ENCODE measurements around the gene MYPOP.
A peak's percentile ranks its signal among the peaks of the same experiment; 100 is the strongest.
"Not testable (repeated sequence)": the region's sequence is repeated elsewhere in the genome, so short reads cannot be mapped to it uniquely, and the experiment has no call there.

MYPOP gene

DNA sequence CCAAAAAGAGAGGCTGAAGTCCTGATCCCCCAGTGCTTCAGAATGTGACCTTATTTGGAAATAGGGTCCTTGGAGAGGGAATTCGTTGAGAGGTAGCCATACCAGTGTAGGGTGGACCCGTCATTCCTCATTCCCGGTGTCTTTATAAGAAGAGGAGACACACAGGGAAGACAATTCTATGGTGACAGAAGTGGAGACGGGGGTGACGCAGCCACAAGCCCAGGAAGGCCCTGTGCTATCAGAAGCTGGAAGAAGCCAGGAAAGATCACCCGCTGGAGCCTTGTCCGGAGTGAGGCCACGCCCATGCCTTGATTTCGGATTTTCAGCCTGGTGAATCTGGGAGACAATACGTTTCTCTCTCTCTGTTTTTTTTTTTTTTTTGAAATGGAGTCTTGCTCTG is 2.6 kb upstream of the MYPOP start:
- Histone ChIP-seq H3K9ac (ENCODE audit: low read length) (no peak overlapping the region), H3K4me3 (ENCODE audit: low read depth in 1 of 2, low read length in 2 of 2) (no peak overlapping the region), H3K9me3 (ENCODE audit: low read length) (no peaks in the 10 kb centered on the region), H3K27ac (ENCODE audit: low read depth, low read length) (no peak overlapping the region), H3K4me1 (ENCODE audit: insufficient read depth, low read length) (peaks cover 15% of the 10 kb centered on the region), H3K36me3 (ENCODE audit: insufficient read depth, low read length) (peaks cover under 1% of the 10 kb centered on the region), H3K27me3 (ENCODE audit: control insufficient read depth in 1 of 2, insufficient read depth in 2 of 2, low read length in 2 of 2) (no peaks in the 10 kb centered on the region)

DNA sequence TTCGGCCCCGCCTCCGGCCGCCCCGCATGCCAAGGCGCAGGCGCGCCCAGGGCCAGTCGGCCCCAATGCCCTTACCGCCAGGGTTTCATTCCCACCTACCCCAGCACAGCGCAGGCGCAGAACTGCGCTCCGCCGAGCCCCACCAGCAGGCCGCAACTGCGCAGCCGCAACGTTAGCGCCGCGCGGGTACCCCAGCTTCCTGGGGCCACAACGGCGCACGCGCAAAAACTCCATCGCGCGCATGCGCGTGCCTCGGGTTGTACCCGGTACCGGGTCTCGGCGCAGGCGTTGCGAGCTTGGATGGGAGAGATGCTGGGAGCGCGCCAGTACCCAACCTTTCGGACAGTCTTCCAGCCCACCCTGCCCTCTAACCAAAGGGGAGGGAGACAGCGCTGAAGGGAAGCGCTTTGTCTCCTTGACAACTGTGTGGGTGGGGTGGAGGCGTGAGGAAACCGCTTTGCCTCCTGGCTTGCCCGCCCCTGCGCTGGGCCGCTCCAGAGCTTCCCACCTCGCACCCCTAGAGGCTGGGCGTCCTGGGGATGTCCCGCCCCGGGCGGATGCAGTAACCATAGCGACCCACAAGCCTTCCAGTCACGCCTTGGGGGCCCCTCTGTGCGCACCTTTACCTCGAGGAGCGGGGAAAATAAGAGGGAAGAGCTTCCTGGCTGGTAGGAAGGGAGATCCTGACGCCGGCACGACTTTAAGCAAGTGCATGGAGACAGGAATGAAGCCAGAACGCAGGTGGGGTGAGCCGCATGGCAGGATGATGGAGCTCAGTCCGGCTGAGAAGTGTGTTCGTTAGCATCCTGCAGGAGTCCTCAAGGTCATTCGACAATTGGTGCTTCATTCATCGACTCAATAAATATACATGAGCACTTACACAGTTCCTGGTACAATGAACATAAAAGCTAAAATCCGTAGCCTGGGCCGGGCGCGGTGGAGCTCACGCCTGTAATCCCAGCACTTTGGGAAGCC is 525 bp upstream of the MYPOP start:
- H3K27me3 ChIP-seq (ENCODE audit: control insufficient read depth in 1 of 2, insufficient read depth in 2 of 2, low read length in 2 of 2): no peaks in the 10 kb centered on the region
- peaks cover 16% of the 10 kb centered on the region for H3K36me3 ChIP-seq (ENCODE audit: insufficient read depth, low read length)
- H3K4me1 ChIP-seq (ENCODE audit: insufficient read depth, low read length): peaks cover 16% of the 10 kb centered on the region
- H3K27ac ChIP-seq (ENCODE audit: low read depth, low read length): peak overlapping the region; percentile 80
- no peaks in the 10 kb centered on the region for H3K9me3 ChIP-seq (ENCODE audit: low read length)
- H3K4me3 ChIP-seq (ENCODE audit: low read depth in 1 of 2, low read length in 2 of 2): peak overlapping the region; percentile 77 to 88
- peak overlapping the region; percentile 44 for H3K9ac ChIP-seq (ENCODE audit: low read length)

- Histone ChIP-seq H3K27ac (ENCODE audit: low read depth, low read length) (no peak overlapping the region), H3K4me3 (ENCODE audit: low read depth in 1 of 2, low read length in 2 of 2) (peak overlapping the region; percentile 47 to 88), H3K36me3 (ENCODE audit: insufficient read depth, low read length) (peaks cover 16% of the 10 kb centered on the region), H3K9ac (ENCODE audit: low read length) (no peak overlapping the region), H3K4me1 (ENCODE audit: insufficient read depth, low read length) (peaks cover 16% of the 10 kb centered on the region), H3K9me3 (ENCODE audit: low read length) (no peaks in the 10 kb centered on the region), H3K27me3 (ENCODE audit: control insufficient read depth in 1 of 2, insufficient read depth in 2 of 2, low read length in 2 of 2) (no peaks in the 10 kb centered on the region)
Measured at GRCh38 chr19:45901432-45901911, 941 bp downstream of the MYPOP start.

DNA sequence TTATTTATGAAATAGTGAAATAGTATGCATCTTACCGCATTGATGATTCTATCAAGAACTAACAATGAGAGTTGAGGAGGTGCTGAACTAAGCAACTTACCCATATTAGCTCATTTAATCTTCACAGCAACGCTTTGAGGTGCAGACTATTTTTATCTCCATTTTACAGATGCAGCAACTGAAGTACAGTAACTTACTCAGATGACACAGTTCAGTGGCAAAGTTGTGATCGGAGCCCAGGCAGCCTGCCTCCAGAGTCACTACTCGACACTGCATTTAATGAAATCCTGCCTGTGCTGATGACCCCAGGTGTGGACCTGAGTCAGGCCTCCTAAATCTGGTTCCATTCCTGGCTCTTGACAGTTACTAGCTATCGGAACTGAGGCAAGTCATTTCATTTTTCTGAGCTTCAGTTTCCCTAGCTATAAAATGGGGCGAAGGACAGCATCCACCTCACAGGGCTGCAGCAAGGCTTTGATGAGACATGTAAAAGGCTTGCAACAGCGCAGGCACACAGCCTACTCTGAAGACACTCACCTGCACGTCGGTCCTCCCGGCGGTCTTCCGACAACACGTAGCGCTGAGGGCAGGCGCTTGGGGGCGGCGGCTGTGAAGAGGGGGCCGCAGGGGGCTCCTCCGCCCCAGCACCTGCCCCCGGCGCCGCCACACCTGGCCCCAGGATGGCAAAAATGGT is 1.5 kb downstream of the MYPOP start:
- no peak overlapping the region for H3K9ac ChIP-seq (ENCODE audit: low read length)
- H3K27ac ChIP-seq (ENCODE audit: low read depth, low read length): no peak overlapping the region

GRCh38 chr19:45899919-45900589 is 2.4 kb downstream of the MYPOP start:
- no peak overlapping the region for H3K4me3 ChIP-seq (ENCODE audit: low read depth in 1 of 2, low read length in 2 of 2)
- H3K4me1 ChIP-seq (ENCODE audit: insufficient read depth, low read length): peaks cover 16% of the 10 kb centered on the region
- H3K9me3 ChIP-seq (ENCODE audit: low read length): no peaks in the 10 kb centered on the region
- H3K27ac ChIP-seq (ENCODE audit: low read depth, low read length): no peak overlapping the region
- H3K27me3 ChIP-seq (ENCODE audit: control insufficient read depth in 1 of 2, insufficient read depth in 2 of 2, low read length in 2 of 2): no peaks in the 10 kb centered on the region
- H3K36me3 ChIP-seq (ENCODE audit: insufficient read depth, low read length): peaks cover 16% of the 10 kb centered on the region
- H3K9ac ChIP-seq (ENCODE audit: low read length): no peak overlapping the region

More for the DNA sequence above, 1.5 kb downstream of the MYPOP start:
- peaks cover 16% of the 10 kb centered on the region for H3K4me1 ChIP-seq (ENCODE audit: insufficient read depth, low read length)
- peaks cover 16% of the 10 kb centered on the region for H3K36me3 ChIP-seq (ENCODE audit: insufficient read depth, low read length)
- H3K27me3 ChIP-seq (ENCODE audit: control insufficient read depth in 1 of 2, insufficient read depth in 2 of 2, low read length in 2 of 2): no peaks in the 10 kb centered on the region
- H3K4me3 ChIP-seq (ENCODE audit: low read depth in 1 of 2, low read length in 2 of 2): peak overlapping the region; percentile 47 to 88
- no peaks in the 10 kb centered on the region for H3K9me3 ChIP-seq (ENCODE audit: low read length)

DNA sequence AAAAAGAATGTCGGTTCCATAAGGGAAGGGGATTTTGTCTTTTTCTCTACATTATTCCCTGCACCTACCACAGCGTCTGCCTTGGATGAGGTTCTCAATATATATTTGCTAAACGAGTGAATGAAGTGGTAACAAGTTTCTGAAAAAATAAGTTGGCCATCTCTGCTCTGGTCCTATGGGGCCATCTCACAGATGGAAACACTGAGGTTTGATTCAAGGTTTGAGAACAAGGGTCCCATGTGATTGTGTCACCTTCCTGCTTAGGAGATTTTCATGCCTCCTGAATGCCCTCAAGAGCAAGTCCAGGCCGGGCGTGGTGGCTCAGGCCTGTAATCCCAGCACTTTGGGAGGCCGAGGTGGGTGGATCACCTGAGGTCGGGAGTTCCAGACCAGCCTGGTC is 3.2 kb downstream of the MYPOP start:
- H3K9ac ChIP-seq (ENCODE audit: low read length): no peak overlapping the region
- no peaks in the 10 kb centered on the region for H3K27me3 ChIP-seq (ENCODE audit: control insufficient read depth in 1 of 2, insufficient read depth in 2 of 2, low read length in 2 of 2)
- H3K27ac ChIP-seq (ENCODE audit: low read depth, low read length): no peak overlapping the region
- H3K9me3 ChIP-seq (ENCODE audit: low read length): no peaks in the 10 kb centered on the region
- H3K4me1 ChIP-seq (ENCODE audit: insufficient read depth, low read length): peaks cover 16% of the 10 kb centered on the region
- H3K4me3 ChIP-seq (ENCODE audit: low read depth in 1 of 2, low read length in 2 of 2): no peak overlapping the region
- peaks cover 16% of the 10 kb centered on the region for H3K36me3 ChIP-seq (ENCODE audit: insufficient read depth, low read length)

DNA sequence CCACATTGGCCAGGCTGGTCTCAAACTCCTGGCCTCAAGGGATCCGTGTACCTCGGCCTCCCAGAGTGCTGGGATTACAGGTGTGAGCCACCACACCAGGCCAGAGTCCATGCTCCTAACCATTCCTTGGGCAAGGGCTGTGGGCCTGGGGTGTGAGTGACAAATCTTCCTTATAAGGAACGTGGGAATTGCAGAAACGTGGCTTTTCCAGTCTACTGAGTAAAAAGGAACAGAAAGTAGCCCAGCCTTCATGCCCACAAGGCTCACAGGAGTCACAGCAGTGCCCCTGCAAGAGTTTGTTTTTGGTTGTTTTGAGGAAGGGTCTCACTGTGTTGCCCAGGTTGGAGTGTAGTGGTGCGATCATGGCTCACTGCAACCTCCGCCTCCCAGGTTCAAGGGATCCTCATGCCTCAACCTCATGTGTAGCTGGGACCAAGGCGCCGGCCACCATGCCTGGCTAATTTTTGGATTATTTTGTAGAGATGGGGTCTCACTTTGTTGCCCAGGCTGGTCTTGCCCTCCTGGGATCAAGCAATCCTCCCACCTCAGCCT is 5.1 kb downstream of the MYPOP start:
- Histone ChIP-seq H3K4me1 (ENCODE audit: insufficient read depth, low read length) (peaks cover 11% of the 10 kb centered on the region), H3K9ac (ENCODE audit: low read length) (no peak overlapping the region), H3K36me3 (ENCODE audit: insufficient read depth, low read length) (peaks cover 16% of the 10 kb centered on the region), H3K27me3 (ENCODE audit: control insufficient read depth in 1 of 2, insufficient read depth in 2 of 2, low read length in 2 of 2) (no peaks in the 10 kb centered on the region), H3K9me3 (ENCODE audit: low read length) (no peaks in the 10 kb centered on the region), H3K4me3 (ENCODE audit: low read depth in 1 of 2, low read length in 2 of 2) (no peak overlapping the region), H3K27ac (ENCODE audit: low read depth, low read length) (no peak overlapping the region)

GRCh38 chr19:45895983-45896599 is 6.3 kb downstream of the MYPOP start:
- not testable (repeated sequence) for H3K4me1 ChIP-seq (ENCODE audit: insufficient read depth, low read length); H3K9me3 ChIP-seq (ENCODE audit: low read length); H3K27ac ChIP-seq (ENCODE audit: low read depth, low read length); H3K9ac ChIP-seq (ENCODE audit: low read length); H3K27me3 ChIP-seq (ENCODE audit: control insufficient read depth in 1 of 2, insufficient read depth in 2 of 2, low read length in 2 of 2); H3K4me3 ChIP-seq (ENCODE audit: low read depth in 1 of 2, low read length in 2 of 2)
- H3K36me3 ChIP-seq (ENCODE audit: insufficient read depth, low read length): peaks cover 16% of the 10 kb centered on the region

GRCh38 chr19:45895519-45895972 is 6.9 kb downstream of the MYPOP start:
- Histone ChIP-seq H3K4me1 (ENCODE audit: insufficient read depth, low read length) (peaks cover 4% of the 10 kb centered on the region), H3K36me3 (ENCODE audit: insufficient read depth, low read length) (peaks cover 16% of the 10 kb centered on the region), H3K27ac (ENCODE audit: low read depth, low read length) (no peak overlapping the region), H3K27me3 (ENCODE audit: control insufficient read depth in 1 of 2, insufficient read depth in 2 of 2, low read length in 2 of 2) (no peaks in the 10 kb centered on the region), H3K4me3 (ENCODE audit: low read depth in 1 of 2, low read length in 2 of 2) (no peak overlapping the region), H3K9me3 (ENCODE audit: low read length) (no peaks in the 10 kb centered on the region), H3K9ac (ENCODE audit: low read length) (no peak overlapping the region)

DNA sequence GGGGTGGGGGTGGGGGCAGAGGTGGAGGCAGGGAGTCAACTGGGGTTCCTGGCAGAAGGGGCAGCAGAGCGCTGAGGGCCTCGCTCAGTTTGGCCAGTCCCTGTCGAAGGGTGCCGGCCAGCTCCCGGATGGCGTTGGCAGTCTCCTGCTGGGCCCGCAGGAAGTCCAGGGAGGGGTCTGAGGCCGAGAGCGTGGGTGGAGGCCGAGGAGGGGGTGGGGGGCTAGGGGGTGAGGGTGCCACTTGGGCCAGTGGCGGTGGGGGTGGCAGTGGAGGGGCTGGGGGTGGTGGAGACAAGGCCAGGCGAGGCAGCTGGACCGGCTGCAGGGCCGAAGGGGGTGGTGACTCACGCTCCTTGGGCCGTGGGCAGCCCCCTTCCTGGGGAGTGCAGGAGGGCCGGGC is 11.5 kb downstream of the MYPOP start:
- Histone ChIP-seq H3K36me3 (ENCODE audit: insufficient read depth, low read length) (no peaks in the 10 kb centered on the region), H3K4me1 (ENCODE audit: insufficient read depth, low read length) (peaks cover 5% of the 10 kb centered on the region), H3K9ac (ENCODE audit: low read length) (no peak overlapping the region), H3K27me3 (ENCODE audit: control insufficient read depth in 1 of 2, insufficient read depth in 2 of 2, low read length in 2 of 2) (no peaks in the 10 kb centered on the region), H3K9me3 (ENCODE audit: low read length) (no peaks in the 10 kb centered on the region), H3K4me3 (ENCODE audit: low read depth in 1 of 2, low read length in 2 of 2) (no peak overlapping the region), H3K27ac (ENCODE audit: low read depth, low read length) (no peak overlapping the region)

Measured in muscle layer of colon (tissue), 2 donors.